GM21367 (cell line): ENCODE measurements around the gene SPRR2F.
"Not testable (repeated sequence)": the region's sequence is repeated elsewhere in the genome, so short reads cannot be mapped to it uniquely, and the experiment has no call there.

ENCODE experiments used
- ATAC-seq: cut with Tn5 transposase; IDR thresholded peaks from one replicate; pipeline ENCODE4 v1.9.1; 2021; ENCODE audit not compliant: unreplicated experiment

Gene SPRR2F

GRCh38 chr1:153113416-153113815, at the start of gene SPRR2F:
SPRR2F (minus strand) TSS chr1:153113516; CDS start chr1:153112733, 783 bp downstream.
- ATAC-seq: no peak

- ATAC-seq: no peak
These were observed 42.2 kb upstream of the SPRR2F start for GRCh38 chr1:153155541-153155940.

GRCh38 chr1:153152481-153152880, 39.2 kb upstream of the SPRR2F start:
- ATAC-seq: no peak

GRCh38 chr1:153150846-153151245, 37.5 kb upstream of the SPRR2F start, which contains the start of gene SPRR2G:
SPRR2G (minus strand) TSS chr1:153150890; CDS start chr1:153150110, 780 bp downstream.
- ATAC-seq: no peak

- no peak for ATAC-seq
These were observed 28.1 kb upstream of the SPRR2F start for GRCh38 chr1:153141377-153141776.

- no peak for ATAC-seq
These were observed 27.2 kb upstream of the SPRR2F start for GRCh38 chr1:153140484-153140883.

GRCh38 chr1:153133743-153134142, 20.4 kb upstream of the SPRR2F start:
- no peak for ATAC-seq

- no peak for ATAC-seq
These were observed 20.0 kb upstream of the SPRR2F start for GRCh38 chr1:153133267-153133666.

GRCh38 chr1:153128688-153129087, 15.4 kb upstream of the SPRR2F start:
- ATAC-seq: not testable (repeated sequence)

- no peak for ATAC-seq
These were observed 14.0 kb upstream of the SPRR2F start for GRCh38 chr1:153127296-153127695.

GRCh38 chr1:153125536-153125935, 12.2 kb upstream of the SPRR2F start:
- no peak for ATAC-seq

- ATAC-seq: not testable (repeated sequence)
These were observed 10.5 kb upstream of the SPRR2F start for GRCh38 chr1:153123793-153124192.

- ATAC-seq: no peak
These were observed 9.6 kb upstream of the SPRR2F start for GRCh38 chr1:153122831-153123421.

GRCh38 chr1:153120945-153121344, 7.6 kb upstream of the SPRR2F start:
- no peak for ATAC-seq

GRCh38 chr1:153119491-153119971, 6.2 kb upstream of the SPRR2F start:
- no peak for ATAC-seq

GRCh38 chr1:153115264-153115663, 1.9 kb upstream of the SPRR2F start:
- not testable (repeated sequence) for ATAC-seq

- ATAC-seq: not testable (repeated sequence)
These were observed 862 bp downstream of the SPRR2F start for GRCh38 chr1:153112454-153112853.

- ATAC-seq: no peak
These were observed 13.1 kb downstream of the SPRR2F start for GRCh38 chr1:153100245-153100644.

- no peak for ATAC-seq
These were observed 13.8 kb downstream of the SPRR2F start for GRCh38 chr1:153099461-153100045.

- no peak for ATAC-seq
These were observed 17.6 kb downstream of the SPRR2F start for GRCh38 chr1:153095764-153096163.

GRCh38 chr1:153094426-153094825, 18.9 kb downstream of the SPRR2F start, which contains the start of gene SPRR2E:
SPRR2E (minus strand) TSS chr1:153094526; CDS start chr1:153093751, 775 bp downstream.
- no peak for ATAC-seq

GRCh38 chr1:153087652-153088051, 25.7 kb downstream of the SPRR2F start:
- ATAC-seq: no peak
